ENCODE data around the gene RAPGEF2.

DNA sequence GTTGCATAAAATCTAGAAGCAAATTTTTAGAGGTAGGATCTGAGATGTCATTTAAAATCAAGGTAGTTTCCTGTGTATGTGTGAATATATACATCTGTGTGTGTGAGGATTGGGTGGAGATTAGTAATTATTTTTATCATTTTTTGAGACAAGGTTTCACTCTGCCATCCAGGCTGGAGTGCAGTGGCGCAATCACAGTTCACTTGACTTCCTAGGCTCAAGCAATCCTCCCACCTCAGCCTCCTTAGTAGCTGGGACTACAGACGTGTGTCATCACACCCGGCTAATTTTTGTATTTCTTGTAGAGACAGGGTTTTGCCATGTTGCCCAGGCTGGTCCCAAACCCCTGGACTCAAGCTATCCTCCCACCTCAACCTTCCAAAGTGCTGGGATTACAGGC lies 188.3 kb downstream of the RAPGEF2 start:
- TF ChIP-seq, protein P1, sequence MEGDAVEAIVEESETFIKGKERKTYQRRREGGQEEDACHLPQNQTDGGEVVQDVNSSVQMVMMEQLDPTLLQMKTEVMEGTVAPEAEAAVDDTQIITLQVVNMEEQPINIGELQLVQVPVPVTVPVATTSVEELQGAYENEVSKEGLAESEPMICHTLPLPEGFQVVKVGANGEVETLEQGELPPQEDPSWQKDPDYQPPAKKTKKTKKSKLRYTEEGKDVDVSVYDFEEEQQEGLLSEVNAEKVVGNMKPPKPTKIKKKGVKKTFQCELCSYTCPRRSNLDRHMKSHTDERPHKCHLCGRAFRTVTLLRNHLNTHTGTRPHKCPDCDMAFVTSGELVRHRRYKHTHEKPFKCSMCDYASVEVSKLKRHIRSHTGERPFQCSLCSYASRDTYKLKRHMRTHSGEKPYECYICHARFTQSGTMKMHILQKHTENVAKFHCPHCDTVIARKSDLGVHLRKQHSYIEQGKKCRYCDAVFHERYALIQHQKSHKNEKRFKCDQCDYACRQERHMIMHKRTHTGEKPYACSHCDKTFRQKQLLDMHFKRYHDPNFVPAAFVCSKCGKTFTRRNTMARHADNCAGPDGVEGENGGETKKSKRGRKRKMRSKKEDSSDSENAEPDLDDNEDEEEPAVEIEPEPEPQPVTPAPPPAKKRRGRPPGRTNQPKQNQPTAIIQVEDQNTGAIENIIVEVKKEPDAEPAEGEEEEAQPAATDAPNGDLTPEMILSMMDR (IDR thresholded peaks at IDR 0.05; ENCODE audit: poor library complexity): no peak
- TF ChIP-seq EZH2 (IDR thresholded peaks at IDR 0.05; ENCODE audit: borderline replicate concordance) (no peak), EZH2phosphoT487 (IDR thresholded peaks at IDR 0.05; ENCODE audit: low read depth, severe bottlenecking, unreplicated experiment) (no peak)

Data from hepatocyte (in vitro differentiated cells).